Upper lobe of right lung (tissue), 1 donor: ENCODE measurements around the gene CENPA. TPM values are rescaled to one million over a fixed set of nuclear protein-coding genes. Genes with fewer than 3 reads are reported as not detected.
A peak's percentile ranks its signal among the peaks of the same experiment; 100 is the strongest.

Experiments
- ATAC-seq: fragments of 200-7000 bp; cut with Tn5 transposase; one replicate; pipeline ENCODE4 v1.9.1; 2020; ENCODE audit warnings: mild to moderate bottlenecking, moderate library complexity
- DNase-seq: peaks from one replicate; pipeline ENCODE4 v3.0.0-alpha.2; 2020
- H3K27ac ChIP-seq: fragments of 200-600 bp; one replicate; pipeline ENCODE4 v1.8.0; 2022
- H3K27me3 ChIP-seq: fragments of 200-600 bp; one replicate; pipeline ENCODE4 v1.8.0; 2022; ENCODE audit warnings: mild to moderate bottlenecking
- H3K36me3 ChIP-seq: fragments of 200-600 bp; one replicate; pipeline ENCODE4 v1.8.0; 2022
- H3K4me1 ChIP-seq: fragments of 200-600 bp; one replicate; pipeline ENCODE4 v1.8.0; 2022
- H3K4me3 ChIP-seq: fragments of 200-600 bp; one replicate; pipeline ENCODE4 v1.8.0; 2022; ENCODE audit warnings: mild to moderate bottlenecking
- H3K9me3 ChIP-seq: fragments of 200-600 bp; one replicate; pipeline ENCODE4 v1.8.0; 2022
- intact Hi-C: fragments of 100-400 bp; cut with DNase I; formaldehyde crosslinking; loops from one replicate; pipeline ENCODE4 v1.11.0; 2022
- total RNA-seq: library from RNA; stranded (reverse); fragmentation: NEBNext Ultra II Directional; extraction: Animal tissue kit (Norgen Biotek cat#: 25700); gene quantifications from one replicate; pipeline ENCODE4 v1.2.1, GENCODE V29; 2021
- TF ChIP-seq, protein P1 (sequence below): fragments of 200-600 bp; IDR thresholded peaks from one replicate; pipeline ENCODE4 v1.8.0; 2022; ENCODE audit warnings: antibody characterized with exemption
- donor health status: DM: no; HTN: yes; CAD: no; lungs with severe emphysema.

CENPA gene
- total RNA-seq, 1 donor from 2014 or later: 0.78 TPM

DNA sequence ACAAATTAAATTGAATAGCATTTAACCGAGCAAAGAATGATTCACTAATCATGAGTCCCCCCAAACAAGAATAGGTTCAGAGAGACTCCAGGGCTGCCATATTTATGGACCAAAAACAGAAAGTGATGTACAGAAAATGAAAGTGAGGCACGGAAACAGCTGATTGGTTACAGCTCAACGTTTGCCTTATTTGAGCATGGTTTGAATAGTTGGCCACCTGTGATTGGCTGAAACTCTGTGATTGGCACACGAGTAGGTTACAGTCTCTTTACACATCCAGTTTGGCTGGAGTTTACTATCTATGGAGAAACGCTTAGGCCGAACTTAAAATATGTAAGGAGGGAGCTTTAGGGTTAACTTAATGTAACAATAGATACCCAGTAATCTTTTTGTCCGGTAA lies 35.1 kb downstream of the CENPA start:
- intact Hi-C loops: no loop called here
- H3K36me3 ChIP-seq: no peaks in the 10 kb centered on the region

DNA sequence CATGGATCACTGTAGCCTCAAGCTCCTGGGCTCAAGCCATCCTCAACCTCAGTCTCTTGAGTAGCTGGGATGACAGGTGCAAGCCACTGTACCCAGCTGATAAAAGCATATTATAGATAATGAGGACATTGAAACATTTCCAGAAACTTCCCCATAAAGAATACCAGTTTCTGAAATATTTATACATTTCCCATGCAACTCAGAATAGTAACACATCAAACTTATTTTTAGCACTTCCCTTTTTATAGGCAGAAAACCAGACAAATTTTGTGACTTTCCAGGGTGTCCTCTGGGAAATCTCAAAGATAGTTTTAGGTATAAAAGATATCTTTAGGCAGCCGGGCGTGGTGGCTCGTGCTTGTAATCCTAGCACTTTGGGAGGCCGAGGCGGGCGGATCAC lies 37.0 kb downstream of the CENPA start:
- no peak for ATAC-seq
- H3K4me1 ChIP-seq: no peaks in the 10 kb centered on the region
- DNase-seq: no peak
- H3K27ac ChIP-seq: no peak overlapping the region
- no peaks in the 10 kb centered on the region for H3K27me3 ChIP-seq
- H3K9me3 ChIP-seq: no peaks in the 10 kb centered on the region
- no peaks in the 10 kb centered on the region for H3K36me3 ChIP-seq
- intact Hi-C loops: no loop called here
- no peak overlapping the region for H3K4me3 ChIP-seq
- TF ChIP-seq, protein P1, sequence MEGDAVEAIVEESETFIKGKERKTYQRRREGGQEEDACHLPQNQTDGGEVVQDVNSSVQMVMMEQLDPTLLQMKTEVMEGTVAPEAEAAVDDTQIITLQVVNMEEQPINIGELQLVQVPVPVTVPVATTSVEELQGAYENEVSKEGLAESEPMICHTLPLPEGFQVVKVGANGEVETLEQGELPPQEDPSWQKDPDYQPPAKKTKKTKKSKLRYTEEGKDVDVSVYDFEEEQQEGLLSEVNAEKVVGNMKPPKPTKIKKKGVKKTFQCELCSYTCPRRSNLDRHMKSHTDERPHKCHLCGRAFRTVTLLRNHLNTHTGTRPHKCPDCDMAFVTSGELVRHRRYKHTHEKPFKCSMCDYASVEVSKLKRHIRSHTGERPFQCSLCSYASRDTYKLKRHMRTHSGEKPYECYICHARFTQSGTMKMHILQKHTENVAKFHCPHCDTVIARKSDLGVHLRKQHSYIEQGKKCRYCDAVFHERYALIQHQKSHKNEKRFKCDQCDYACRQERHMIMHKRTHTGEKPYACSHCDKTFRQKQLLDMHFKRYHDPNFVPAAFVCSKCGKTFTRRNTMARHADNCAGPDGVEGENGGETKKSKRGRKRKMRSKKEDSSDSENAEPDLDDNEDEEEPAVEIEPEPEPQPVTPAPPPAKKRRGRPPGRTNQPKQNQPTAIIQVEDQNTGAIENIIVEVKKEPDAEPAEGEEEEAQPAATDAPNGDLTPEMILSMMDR: no peak

More for the DNA sequence above, 35.1 kb downstream of the CENPA start:
- Histone ChIP-seq H3K9me3 (no peaks in the 10 kb centered on the region), H3K27me3 (no peaks in the 10 kb centered on the region), H3K27ac (no peak overlapping the region), H3K4me1 (no peaks in the 10 kb centered on the region), H3K4me3 (no peak overlapping the region)
- ATAC-seq (no peak), DNase-seq (no peak)
- TF ChIP-seq, protein P1: no peak

DNA sequence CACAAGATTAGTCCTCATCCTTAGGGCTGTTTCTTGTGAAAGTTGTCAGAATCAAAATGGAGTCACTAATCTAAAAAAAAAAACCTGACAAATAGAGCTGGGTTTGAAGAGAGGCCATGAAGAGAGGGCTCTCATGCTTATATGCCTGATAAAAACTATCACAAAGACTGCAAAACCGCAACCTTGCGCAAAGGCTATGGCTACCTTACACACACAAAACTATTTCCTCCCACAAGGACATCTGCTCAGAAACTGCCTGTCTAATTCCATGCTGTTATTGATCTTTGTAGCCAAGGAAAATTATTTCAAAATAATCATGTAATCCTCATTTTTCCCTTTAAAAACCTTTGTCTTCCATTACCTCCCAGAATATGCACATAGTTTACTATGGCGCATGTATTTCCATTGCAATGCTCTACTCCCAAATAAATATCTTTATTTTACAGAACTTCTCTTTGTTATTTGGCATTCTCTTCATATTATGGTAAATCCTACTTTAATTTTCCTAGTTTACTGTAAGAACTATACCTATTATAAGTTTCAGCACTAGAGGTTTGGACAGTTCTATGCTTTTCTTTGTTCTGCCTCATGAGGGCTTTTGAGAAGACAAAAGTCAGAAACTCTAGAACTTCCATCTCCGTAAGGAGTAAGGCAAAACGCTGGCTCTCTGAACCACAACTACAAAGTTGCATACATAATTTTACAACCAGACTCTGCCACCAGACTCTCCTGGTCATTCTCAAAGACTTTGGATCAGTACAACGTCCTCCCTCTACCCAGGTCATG lies 52.5 kb downstream of the CENPA start:
- no peak for DNase-seq
- Histone ChIP-seq H3K9me3 (no peaks in the 10 kb centered on the region), H3K27ac (no peak overlapping the region), H3K4me3 (no peak overlapping the region), H3K4me1 (no peaks in the 10 kb centered on the region), H3K36me3 (no peaks in the 10 kb centered on the region), H3K27me3 (peaks cover 18% of the 10 kb centered on the region)
- TF ChIP-seq, protein P1: no peak
- intact Hi-C loops: no loop called here
- ATAC-seq: no peak

DNA sequence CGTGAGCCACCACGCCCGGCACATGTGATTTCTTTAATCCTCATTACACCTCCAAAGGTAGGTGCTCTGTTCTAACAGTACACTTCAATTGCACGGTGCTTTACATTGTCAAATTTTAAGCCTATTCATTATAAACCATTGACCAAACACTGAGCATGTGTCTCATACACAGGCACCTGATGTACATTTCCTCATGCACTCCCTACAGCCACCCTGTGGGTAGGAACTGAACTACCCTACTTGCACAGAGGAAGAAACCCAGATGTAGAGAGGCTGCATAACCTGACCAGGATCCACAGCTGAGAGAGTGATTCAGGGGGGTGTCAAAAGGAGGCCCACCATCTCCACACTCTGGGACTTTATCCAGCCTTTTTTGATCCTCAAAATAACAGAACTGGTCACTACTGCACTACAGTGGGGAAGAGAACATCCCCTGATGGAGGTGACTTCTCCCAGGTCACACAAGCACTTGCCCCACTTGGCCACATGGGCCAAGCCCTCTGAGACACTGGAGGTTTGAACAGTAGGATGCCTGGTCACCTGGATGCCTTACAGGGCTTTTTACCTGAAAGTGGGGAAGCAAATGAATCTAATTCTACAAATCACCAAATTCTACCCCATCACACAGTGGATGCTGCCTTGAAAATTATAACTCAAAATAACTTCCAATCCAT lies 55.2 kb downstream of the CENPA start:
- TF ChIP-seq, protein P1: no peak
- peaks cover 37% of the 10 kb centered on the region for H3K27me3 ChIP-seq
- H3K4me3 ChIP-seq: no peak overlapping the region
- no peaks in the 10 kb centered on the region for H3K4me1 ChIP-seq
- H3K9me3 ChIP-seq: no peaks in the 10 kb centered on the region
- DNase-seq (no peak), ATAC-seq (peak; percentile 46)
- intact Hi-C loops: no loop called here
- H3K36me3 ChIP-seq: no peaks in the 10 kb centered on the region
- H3K27ac ChIP-seq: no peak overlapping the region

DNA sequence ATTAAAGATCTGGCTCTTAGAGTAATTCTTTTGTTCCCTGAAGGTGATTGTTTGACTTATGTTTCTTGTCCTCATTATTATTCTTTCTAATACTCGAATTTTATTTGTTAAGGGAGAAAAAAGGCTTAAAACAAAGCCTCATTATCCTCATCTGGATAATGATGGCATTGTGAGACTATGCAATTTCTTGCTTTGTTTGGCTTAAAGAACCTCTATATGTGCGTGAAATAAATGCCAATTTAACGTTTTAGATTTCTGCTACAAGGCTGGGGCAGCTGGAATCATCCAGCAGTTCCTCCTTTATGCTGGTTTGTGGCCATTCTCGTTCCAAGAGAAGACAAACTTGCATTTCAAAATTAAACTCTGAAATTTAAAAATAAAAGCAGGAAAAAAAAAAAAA lies 57.2 kb downstream of the CENPA start:
- Histone ChIP-seq H3K9me3 (no peaks in the 10 kb centered on the region), H3K4me3 (no peak overlapping the region), H3K4me1 (peaks cover 12% of the 10 kb centered on the region), H3K27me3 (peaks cover 51% of the 10 kb centered on the region), H3K36me3 (no peaks in the 10 kb centered on the region), H3K27ac (no peak overlapping the region)
- TF ChIP-seq, protein P1: no peak
- DNase-seq: no peak
- intact Hi-C loops: no loop called here
- no peak for ATAC-seq

Other genes starting within 250 kb of the CENPA start
- not detected for gene CIB4, start 144.7 kb upstream of the CENPA start, total RNA-seq
- gene KCNK3, start 93.3 kb upstream of the CENPA start, total RNA-seq: 25.4 TPM
- 42.2 TPM for gene SLC35F6, start 21.8 kb upstream of the CENPA start, total RNA-seq
- gene DPYSL5, start 62.1 kb downstream of the CENPA start, total RNA-seq: not detected
- gene MAPRE3, start 184.6 kb downstream of the CENPA start, total RNA-seq: 23.0 TPM
- gene TMEM214, start 246.9 kb downstream of the CENPA start, total RNA-seq: 68.0 TPM